RWPE2 (cell line): Measurements from ENCODE around the gene GRK2.

Experiments used
- ATAC-seq: fragments of 200-7000 bp; cut with Tn5 transposase; 3 replicates; pipeline ENCODE4 v1.9.1; 2021; ENCODE audit warnings: low read depth
- DNase-seq: peaks from one replicate; pipeline ENCODE4 v3.0.0-alpha.2; 2020; ENCODE audit warnings: low spot score
- H3K27ac ChIP-seq: fragments of 450-650 bp; 2 replicates; pipeline ENCODE4 v1.5.1; 2017; ENCODE audit warnings: mild to moderate bottlenecking; ENCODE audit not compliant: poor library complexity, severe bottlenecking
- H3K27me3 ChIP-seq: fragments of 250-450 bp; sonication (Bioruptor Pico); 2 replicates; pipeline ENCODE4 v1.5.1; 2021; ENCODE audit warnings: mild to moderate bottlenecking, moderate library complexity; ENCODE audit not compliant: insufficient read depth, poor library complexity, severe bottlenecking
- H3K36me3 ChIP-seq: fragments of 250-450 bp; sonication (Bioruptor Pico); 2 replicates; pipeline ENCODE4 v1.5.1; 2020; ENCODE audit warnings: low read depth, mild to moderate bottlenecking, moderate library complexity
- H3K4me1 ChIP-seq: fragments of 250-450 bp; sonication (Bioruptor Pico); 2 replicates; pipeline ENCODE4 v1.5.1; 2021; ENCODE audit warnings: mild to moderate bottlenecking, moderate library complexity; ENCODE audit not compliant: insufficient read depth, poor library complexity, severe bottlenecking
- H3K4me3 ChIP-seq: fragments of 250-450 bp; sonication (Bioruptor Pico); 2 replicates; pipeline ENCODE4 v1.5.1; 2021; ENCODE audit warnings: mild to moderate bottlenecking, moderate library complexity; ENCODE audit not compliant: severe bottlenecking
- H3K9me3 ChIP-seq: fragments of 250-450 bp; sonication (Bioruptor Pico); 2 replicates; pipeline ENCODE4 v1.5.1; 2021; ENCODE audit warnings: mild to moderate bottlenecking, moderate library complexity; ENCODE audit not compliant: severe bottlenecking
- CTCF ChIP-seq: fragments of 450-650 bp; IDR thresholded peaks from one replicate; pipeline ENCODE4 v1.5.1; 2017; ENCODE audit warnings: mild to moderate bottlenecking, moderate library complexity; ENCODE audit not compliant: poor library complexity, severe bottlenecking

Gene GRK2

DNA sequence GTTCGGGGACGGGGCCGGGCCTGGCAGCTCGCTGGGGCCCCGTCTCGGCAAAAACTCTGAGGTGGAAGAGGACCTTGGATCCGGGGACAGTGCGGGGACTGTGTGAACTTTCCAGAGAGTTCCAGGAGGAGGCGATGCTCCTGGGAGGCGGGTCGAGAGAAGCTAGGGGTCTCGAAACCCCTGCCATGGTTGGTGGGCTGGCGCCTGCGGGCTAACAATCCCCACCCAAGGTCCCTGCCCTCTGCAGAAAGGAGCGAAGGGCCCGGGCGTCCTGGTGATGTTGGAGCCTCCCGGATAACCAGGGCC lies 4.7 kb upstream of the GRK2 start:
- Histone ChIP-seq H3K27me3 (no peaks in the 10 kb centered on the region), H3K9me3 (no peaks in the 10 kb centered on the region), H3K36me3 (peaks cover 6% of the 10 kb centered on the region; the same call in 1 of the 2 replicates), H3K27ac (no peak overlapping the region), H3K4me1 (peaks cover 19% of the 10 kb centered on the region), H3K4me3 (no peak overlapping the region)
- ATAC-seq: no peak
- DNase-seq: no peak
- no peak for TF ChIP-seq CTCF

DNA sequence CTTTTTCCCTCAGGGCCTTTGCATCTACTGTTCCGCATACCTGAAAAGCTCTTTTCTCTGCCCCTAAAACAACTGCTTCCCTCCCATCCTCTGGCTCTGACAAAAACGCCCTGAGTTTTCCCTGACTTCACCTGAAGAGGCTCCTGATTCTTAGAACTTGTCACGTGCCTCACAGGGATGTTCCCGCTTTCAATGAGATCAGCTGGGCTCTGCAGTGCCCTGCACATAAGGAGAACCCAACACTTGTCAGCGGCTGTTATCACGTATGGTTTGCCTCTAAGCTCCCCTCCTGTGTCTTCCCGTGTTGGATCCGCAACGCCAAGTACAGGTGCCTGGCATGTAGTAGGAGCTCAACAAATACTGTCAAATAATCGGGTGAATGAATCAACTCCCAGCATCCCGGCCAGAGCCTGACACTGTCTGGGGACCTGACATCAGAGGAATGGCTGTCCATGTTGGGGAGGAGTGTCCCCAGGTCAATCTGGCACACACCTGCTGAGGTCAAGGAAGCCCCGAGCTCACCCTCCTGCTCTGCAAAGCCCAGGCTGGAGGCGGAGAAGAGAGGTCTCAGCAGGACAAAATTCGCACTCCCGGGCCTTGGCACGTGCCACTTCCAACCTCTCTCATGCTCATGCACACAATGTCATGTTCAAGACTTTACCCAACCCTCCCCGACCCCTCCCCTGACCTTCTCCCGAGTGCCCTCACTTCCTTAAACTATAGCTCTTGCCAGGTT lies 4.2 kb upstream of the GRK2 start:
- H3K4me1 ChIP-seq: peaks cover 19% of the 10 kb centered on the region
- no peaks in the 10 kb centered on the region for H3K27me3 ChIP-seq
- no peak overlapping the region for H3K4me3 ChIP-seq
- H3K27ac ChIP-seq: peak overlapping the region; percentile 57
- H3K36me3 ChIP-seq: peaks cover 3% of the 10 kb centered on the region; the same call in 1 of the 2 replicates
- ATAC-seq (no peak), DNase-seq (peak; percentile 53)
- H3K9me3 ChIP-seq: no peaks in the 10 kb centered on the region
- TF ChIP-seq CTCF: no peak

DNA sequence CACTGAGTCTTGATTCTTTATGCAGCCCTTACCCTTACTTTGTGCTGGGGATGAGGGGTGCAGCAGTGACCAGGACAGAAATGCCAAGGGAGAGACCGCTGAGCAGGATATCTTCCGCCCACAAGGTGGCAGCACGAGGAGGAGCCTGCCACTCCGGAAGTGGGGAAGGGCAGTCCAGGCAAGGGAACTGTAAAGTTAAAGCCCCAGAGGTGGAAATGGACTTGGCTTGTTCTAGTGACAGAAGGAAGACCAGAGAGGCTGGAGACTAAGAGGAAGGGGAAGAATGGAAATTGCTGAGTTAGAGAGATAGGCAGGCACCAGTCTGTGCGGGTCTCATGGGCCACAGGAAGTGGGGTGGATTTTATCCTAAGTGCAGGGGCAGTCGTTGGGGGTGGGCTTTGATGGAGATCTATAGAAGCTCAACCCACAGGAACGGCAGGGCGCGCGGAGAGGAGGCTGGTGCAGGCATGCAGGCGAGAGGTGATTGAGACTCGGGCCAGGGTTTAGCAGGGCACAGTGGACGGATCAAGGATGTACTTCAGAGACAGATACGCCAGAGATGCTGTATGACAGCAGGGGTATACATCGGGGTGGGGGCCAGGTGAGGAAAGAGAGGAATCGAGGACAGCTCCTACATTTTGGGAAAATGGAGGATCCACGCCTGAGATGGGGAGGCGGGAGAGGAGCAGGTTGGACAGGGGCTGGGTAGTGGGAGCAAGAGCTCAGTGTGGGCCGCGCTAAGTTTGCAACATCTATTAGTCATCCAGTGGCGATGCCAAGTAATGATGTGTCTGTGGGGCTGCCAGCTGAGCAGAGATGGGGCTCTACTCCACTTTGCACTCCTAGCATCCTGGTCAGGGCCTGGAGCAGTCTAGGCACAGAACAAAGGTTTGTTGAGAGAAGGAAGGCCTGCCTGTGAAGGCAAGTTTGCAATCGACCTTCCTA lies 3.3 kb upstream of the GRK2 start:
- Histone ChIP-seq H3K27me3 (no peaks in the 10 kb centered on the region), H3K36me3 (peaks cover 4% of the 10 kb centered on the region), H3K27ac (peak overlapping the region; percentile 57), H3K4me3 (no peak overlapping the region), H3K4me1 (peaks cover 21% of the 10 kb centered on the region), H3K9me3 (no peaks in the 10 kb centered on the region)
- DNase-seq (peak; percentile 81), ATAC-seq (peak; percentile 71)
- TF ChIP-seq CTCF: peak; percentile 93

GRCh38 chr11:67264260-67264659 lies 2.0 kb upstream of the GRK2 start:
- no peaks in the 10 kb centered on the region for H3K27me3 ChIP-seq
- H3K27ac ChIP-seq: peak overlapping the region; percentile 57
- DNase-seq (no peak), ATAC-seq (no peak)
- peaks cover 16% of the 10 kb centered on the region for H3K36me3 ChIP-seq
- peaks cover 32% of the 10 kb centered on the region for H3K4me1 ChIP-seq
- H3K4me3 ChIP-seq: no peak overlapping the region
- no peaks in the 10 kb centered on the region for H3K9me3 ChIP-seq
- no peak for TF ChIP-seq CTCF
